ENCODE measurements around the gene ANLN.
"Not testable (repeated sequence)": the region's sequence is repeated elsewhere in the genome, so short reads cannot be mapped to it uniquely, and the experiment has no call there.

The ANLN gene

DNA sequence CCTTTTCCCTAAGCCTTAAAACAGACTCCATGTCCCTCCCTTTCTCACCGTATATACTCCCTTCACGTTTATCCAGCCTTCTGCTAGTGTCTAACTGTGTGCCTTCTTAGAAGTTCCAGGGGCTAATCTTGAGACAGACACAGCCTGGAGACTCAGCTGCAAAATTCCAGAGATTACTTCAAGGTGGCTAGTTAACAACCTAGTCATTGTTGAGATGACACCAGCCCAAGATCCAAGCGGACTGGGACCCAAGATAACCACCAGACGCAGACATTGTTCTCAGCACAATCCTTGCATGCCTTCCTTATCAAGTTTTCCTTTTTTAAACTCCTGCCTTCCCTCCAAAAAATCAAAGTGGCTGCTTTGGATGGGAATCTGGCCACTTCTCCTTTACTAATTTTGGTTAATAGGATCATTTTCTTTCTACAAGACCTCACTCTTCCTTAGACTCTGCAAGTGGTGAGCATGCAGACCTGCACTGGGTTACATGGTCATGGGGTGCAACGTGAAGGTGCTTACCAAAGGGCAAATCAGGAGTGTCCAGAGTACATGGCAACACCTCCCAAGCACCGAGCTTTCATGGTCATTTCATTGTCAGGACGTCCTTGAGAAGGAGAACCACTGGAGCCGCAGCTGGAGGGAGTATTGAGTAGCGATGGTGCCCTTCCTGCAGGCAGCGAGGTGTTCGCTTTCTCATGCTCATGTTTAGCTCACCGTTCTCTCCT lies 69.7 kb downstream of the ANLN start:
- H3K4me3 ChIP-seq (ENCODE audit: severe bottlenecking): no peak overlapping the region
- no peak for TF ChIP-seq CTCF (IDR thresholded peaks at IDR 0.05; ENCODE audit: poor library complexity, severe bottlenecking)
- H3K36me3 ChIP-seq (ENCODE audit: low read depth): peaks cover 5% of the 10 kb centered on the region
- DNase-seq (ENCODE audit: low spot score) (no peak), ATAC-seq (ENCODE audit: low read depth) (peak; percentile 6; the same call in 1 of the 3 replicates)
- no peak overlapping the region for H3K27ac ChIP-seq (ENCODE audit: poor library complexity, severe bottlenecking)
- H3K4me1 ChIP-seq (ENCODE audit: insufficient read depth, poor library complexity, severe bottlenecking): no peaks in the 10 kb centered on the region
- no peaks in the 10 kb centered on the region for H3K27me3 ChIP-seq (ENCODE audit: insufficient read depth, poor library complexity, severe bottlenecking)
- H3K9me3 ChIP-seq (ENCODE audit: severe bottlenecking): no peaks in the 10 kb centered on the region

DNA sequence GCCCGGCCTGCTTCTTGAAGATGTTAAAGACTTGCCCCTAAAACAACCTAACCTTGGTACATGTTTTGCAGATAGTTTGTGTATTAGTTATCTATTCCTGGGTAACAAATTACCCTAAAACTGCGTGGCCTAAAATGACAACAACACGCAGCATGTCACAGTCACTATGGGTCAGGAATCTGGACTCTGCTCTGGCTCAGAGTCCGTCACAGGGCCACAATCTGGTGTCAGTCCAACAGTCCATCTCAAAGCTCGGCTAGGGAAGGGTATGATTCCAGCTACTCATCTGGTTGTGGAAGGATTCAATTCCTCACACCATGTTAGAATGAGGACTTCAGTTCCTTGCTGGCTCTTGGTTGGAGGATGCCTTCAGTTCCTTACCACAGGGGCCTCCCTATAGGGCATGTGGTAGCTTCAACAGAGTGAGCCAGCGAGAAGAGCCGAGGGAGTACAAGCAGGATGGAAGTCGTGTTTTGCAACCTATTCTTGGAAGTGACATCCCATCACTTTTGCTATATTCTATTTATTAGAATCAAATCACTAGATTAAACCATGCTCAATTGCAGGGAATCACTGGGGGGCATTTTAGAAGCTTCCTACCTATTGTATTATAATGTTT lies 71.3 kb downstream of the ANLN start:
- DNase-seq (ENCODE audit: low spot score): no peak
- H3K4me1 ChIP-seq (ENCODE audit: insufficient read depth, poor library complexity, severe bottlenecking): no peaks in the 10 kb centered on the region
- no peak for ATAC-seq (ENCODE audit: low read depth)
- H3K27ac ChIP-seq (ENCODE audit: poor library complexity, severe bottlenecking): no peak overlapping the region
- H3K4me3 ChIP-seq (ENCODE audit: severe bottlenecking): no peak overlapping the region
- H3K9me3 ChIP-seq (ENCODE audit: severe bottlenecking): no peaks in the 10 kb centered on the region
- H3K27me3 ChIP-seq (ENCODE audit: insufficient read depth, poor library complexity, severe bottlenecking): no peaks in the 10 kb centered on the region
- TF ChIP-seq CTCF (IDR thresholded peaks at IDR 0.05; ENCODE audit: poor library complexity, severe bottlenecking): no peak
- H3K36me3 ChIP-seq (ENCODE audit: low read depth): no peaks in the 10 kb centered on the region

DNA sequence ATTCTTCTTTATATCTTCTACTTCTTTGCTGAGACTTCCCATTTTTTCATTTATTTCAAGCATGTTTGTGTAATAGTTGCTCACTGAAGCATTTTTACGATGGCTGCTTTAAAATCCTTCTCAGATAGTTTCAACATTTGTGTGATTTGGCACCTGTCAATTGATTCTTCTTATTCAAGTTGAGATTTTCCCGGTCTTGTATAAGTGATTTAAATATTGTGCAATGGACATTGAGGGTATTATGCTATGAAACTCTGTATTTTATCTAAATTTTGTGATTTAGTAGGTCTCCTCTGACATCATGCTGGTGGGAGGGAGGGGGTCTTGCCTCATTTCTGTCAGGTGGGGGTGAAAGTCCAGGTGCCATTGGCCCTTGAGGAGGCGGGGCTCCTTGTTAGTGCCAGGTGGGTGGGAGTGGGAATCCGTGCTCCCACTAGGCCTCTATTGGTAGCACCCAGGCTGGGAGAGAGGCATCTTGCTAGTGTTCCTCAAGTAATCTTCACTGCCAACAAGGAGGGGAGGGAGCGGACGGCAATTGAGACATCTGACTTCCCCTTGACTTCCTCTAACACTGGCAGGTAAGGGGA lies 73.0 kb downstream of the ANLN start:
- Histone ChIP-seq H3K9me3 (ENCODE audit: severe bottlenecking) (no peaks in the 10 kb centered on the region), H3K27ac (ENCODE audit: poor library complexity, severe bottlenecking) (no peak overlapping the region), H3K36me3 (ENCODE audit: low read depth) (no peaks in the 10 kb centered on the region), H3K4me1 (ENCODE audit: insufficient read depth, poor library complexity, severe bottlenecking) (no peaks in the 10 kb centered on the region), H3K27me3 (ENCODE audit: insufficient read depth, poor library complexity, severe bottlenecking) (no peaks in the 10 kb centered on the region), H3K4me3 (ENCODE audit: severe bottlenecking) (no peak overlapping the region)
- DNase-seq (ENCODE audit: low spot score) (no peak), ATAC-seq (ENCODE audit: low read depth) (no peak)
- TF ChIP-seq CTCF (IDR thresholded peaks at IDR 0.05; ENCODE audit: poor library complexity, severe bottlenecking): no peak

DNA sequence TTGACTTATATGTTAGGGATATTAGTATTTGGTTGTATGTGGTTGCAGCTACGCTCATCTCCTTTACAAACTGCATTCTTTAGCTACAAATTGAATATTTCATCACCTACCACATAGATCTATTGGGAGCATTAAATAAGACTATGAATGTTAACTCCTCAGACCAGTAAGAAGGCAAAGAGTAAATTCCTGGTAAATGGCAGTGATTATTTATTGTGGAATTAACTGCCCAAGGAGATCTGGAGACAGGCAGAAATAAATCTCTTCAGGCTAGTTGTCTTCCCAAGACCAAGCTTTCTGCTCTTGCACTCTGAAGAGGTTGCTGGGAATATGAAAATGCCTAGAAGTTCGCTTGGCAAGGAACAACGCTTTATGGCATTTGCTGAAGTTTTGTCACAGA lies 74.6 kb downstream of the ANLN start:
- Histone ChIP-seq H3K27ac (ENCODE audit: poor library complexity, severe bottlenecking) (no peak overlapping the region), H3K4me1 (ENCODE audit: insufficient read depth, poor library complexity, severe bottlenecking) (no peaks in the 10 kb centered on the region), H3K36me3 (ENCODE audit: low read depth) (no peaks in the 10 kb centered on the region), H3K27me3 (ENCODE audit: insufficient read depth, poor library complexity, severe bottlenecking) (no peaks in the 10 kb centered on the region), H3K9me3 (ENCODE audit: severe bottlenecking) (no peaks in the 10 kb centered on the region), H3K4me3 (ENCODE audit: severe bottlenecking) (no peak overlapping the region)
- ATAC-seq (ENCODE audit: low read depth): no peak
- DNase-seq (ENCODE audit: low spot score): no peak
- TF ChIP-seq CTCF (IDR thresholded peaks at IDR 0.05; ENCODE audit: poor library complexity, severe bottlenecking): no peak

- H3K27me3 ChIP-seq (ENCODE audit: insufficient read depth, poor library complexity, severe bottlenecking); H3K36me3 ChIP-seq (ENCODE audit: low read depth); H3K4me3 ChIP-seq (ENCODE audit: severe bottlenecking); DNase-seq (ENCODE audit: low spot score); H3K4me1 ChIP-seq (ENCODE audit: insufficient read depth, poor library complexity, severe bottlenecking); H3K9me3 ChIP-seq (ENCODE audit: severe bottlenecking); H3K27ac ChIP-seq (ENCODE audit: poor library complexity, severe bottlenecking); ATAC-seq (ENCODE audit: low read depth): not testable (repeated sequence)
Observed at GRCh38 chr7:36466001-36466400, 76.3 kb downstream of the ANLN start.

Data from RWPE2 (cell line).